MG63 (cell line): ENCODE data around the gene PTPRM. TPM values are rescaled to one million over a fixed set of nuclear protein-coding genes. Genes with fewer than 3 reads are reported as not detected.

Source experiments
- DNase-seq: peaks from one replicate; pipeline ENCODE4 v3.0.0-alpha.2; 2020
- H3K27me3 ChIP-seq: fragments of 250-450 bp; sonication (Bioruptor Pico); 2 replicates; pipeline ENCODE4 v1.5.1; 2020; ENCODE audit warnings: mild to moderate bottlenecking, moderate library complexity
- H3K36me3 ChIP-seq: fragments of 250-450 bp; sonication (Bioruptor Pico); 2 replicates; pipeline ENCODE4 v1.5.1; 2020; ENCODE audit warnings: mild to moderate bottlenecking, moderate library complexity
- H3K4me3 ChIP-seq: fragments of 250-450 bp; sonication (Bioruptor Pico); 2 replicates; pipeline ENCODE4 v1.5.1; 2020; ENCODE audit warnings: mild to moderate bottlenecking, moderate library complexity
- H3K9me3 ChIP-seq: fragments of 250-450 bp; sonication (Bioruptor Pico); 2 replicates; pipeline ENCODE4 v1.5.1; 2020; ENCODE audit warnings: mild to moderate bottlenecking, moderate library complexity
- total RNA-seq: library from RNA; depleted of rRNA; stranded (reverse); fragments of >200 nt; shearing (Covaris generic); gene quantifications from 2 replicates; pipeline ENCODE4 v1.2.3, GENCODE V29; 2014; ENCODE audit warnings: low replicate concordance

Gene PTPRM
- total RNA-seq, 1 experiment from 2014 or later: 13.2 TPM

DNA sequence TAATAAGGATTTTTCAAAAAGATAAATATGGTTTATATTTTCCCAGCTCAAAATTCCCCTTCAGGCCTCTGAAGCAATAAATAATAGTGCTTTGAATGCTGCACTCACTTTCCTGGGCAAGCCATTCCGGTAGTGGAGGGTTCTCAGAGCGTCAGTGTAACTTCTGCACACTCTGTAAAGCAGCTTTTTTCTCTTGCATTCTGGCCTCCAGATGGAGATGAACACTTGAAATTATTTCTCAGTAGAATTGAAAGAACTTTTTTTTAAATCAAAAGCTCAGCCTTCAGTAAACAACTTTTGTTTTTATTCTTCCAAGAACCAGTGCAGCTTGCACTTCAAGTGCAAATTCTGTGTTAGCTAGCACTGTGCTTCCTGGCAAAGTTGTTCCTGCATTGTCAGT lies 761.0 kb downstream of the PTPRM start:
- DNase-seq: no peak
- Histone ChIP-seq H3K36me3 (no peaks in the 10 kb centered on the region), H3K27me3 (no peaks in the 10 kb centered on the region), H3K9me3 (no peaks in the 10 kb centered on the region), H3K4me3 (no peak overlapping the region)

DNA sequence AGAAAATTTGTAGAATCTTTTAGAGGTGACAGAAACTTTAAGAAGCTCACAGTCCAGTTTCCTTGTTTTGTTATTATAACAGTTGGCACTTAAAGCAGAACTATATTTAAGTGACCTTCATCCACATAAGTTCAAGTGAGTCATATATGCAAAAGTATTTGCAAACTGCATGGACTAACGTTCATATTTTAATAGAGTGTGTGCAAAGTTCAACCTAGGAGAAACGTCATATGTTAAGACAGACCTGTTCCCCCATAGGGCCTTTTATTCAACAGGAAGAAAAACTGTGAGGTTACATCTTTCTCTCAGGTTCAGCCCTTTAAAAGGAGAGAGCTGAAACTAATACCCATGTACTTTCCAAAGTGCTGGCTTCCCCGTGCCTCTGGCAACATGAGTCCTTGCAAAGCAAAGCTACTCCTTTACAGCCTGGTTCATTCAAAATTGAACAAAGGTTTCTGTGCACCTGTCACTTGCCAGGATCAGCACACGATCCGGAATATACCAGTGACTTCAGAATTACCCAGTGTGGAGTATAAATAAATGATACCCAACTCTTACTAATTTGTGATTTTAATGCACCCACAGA lies 762.2 kb downstream of the PTPRM start:
- DNase-seq: no peak
- H3K9me3 ChIP-seq: no peaks in the 10 kb centered on the region
- no peaks in the 10 kb centered on the region for H3K27me3 ChIP-seq
- H3K36me3 ChIP-seq: no peaks in the 10 kb centered on the region
- H3K4me3 ChIP-seq: no peak overlapping the region

GRCh38 chr18:8330575-8330974 lies 763.5 kb downstream of the PTPRM start:
- Histone ChIP-seq H3K4me3 (no peak overlapping the region), H3K9me3 (no peaks in the 10 kb centered on the region), H3K36me3 (no peaks in the 10 kb centered on the region), H3K27me3 (no peaks in the 10 kb centered on the region)
- no peak for DNase-seq

GRCh38 chr18:8332286-8332685 lies 765.2 kb downstream of the PTPRM start:
- H3K9me3 ChIP-seq: no peaks in the 10 kb centered on the region
- no peak for DNase-seq

GRCh38 chr18:8333961-8334360 lies 766.8 kb downstream of the PTPRM start:
- no peaks in the 10 kb centered on the region for H3K36me3 ChIP-seq
- no peaks in the 10 kb centered on the region for H3K9me3 ChIP-seq
- no peak overlapping the region for H3K4me3 ChIP-seq
- DNase-seq: no peak
- no peaks in the 10 kb centered on the region for H3K27me3 ChIP-seq

More at GRCh38 chr18:8332286-8332685, 765.2 kb downstream of the PTPRM start:
- Histone ChIP-seq H3K4me3 (no peak overlapping the region), H3K27me3 (no peaks in the 10 kb centered on the region), H3K36me3 (no peaks in the 10 kb centered on the region)

- no peaks in the 10 kb centered on the region for H3K36me3 ChIP-seq
- no peaks in the 10 kb centered on the region for H3K9me3 ChIP-seq
- no peaks in the 10 kb centered on the region for H3K27me3 ChIP-seq
- H3K4me3 ChIP-seq: no peak overlapping the region
- DNase-seq: no peak
Measured at GRCh38 chr18:8337211-8337610, 770.1 kb downstream of the PTPRM start.

DNA sequence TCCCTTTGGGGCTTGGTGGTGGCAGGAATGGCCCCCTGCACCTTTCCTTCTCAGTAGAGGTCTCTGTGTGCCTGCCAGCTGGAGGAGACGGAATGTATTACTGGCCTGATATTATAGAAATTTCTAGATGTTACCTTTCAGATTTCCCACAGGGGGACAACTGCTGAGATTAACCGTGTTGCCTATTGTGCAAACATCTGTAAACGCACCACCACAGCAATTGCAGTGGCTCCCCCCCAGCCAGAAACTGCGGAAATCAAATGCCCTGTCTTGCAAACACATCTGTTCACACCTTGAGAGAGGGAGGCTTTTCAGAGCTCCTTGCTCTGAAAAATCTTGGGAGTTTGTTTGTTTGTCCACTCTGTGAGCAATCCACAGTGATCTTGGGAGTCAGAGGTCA lies 772.1 kb downstream of the PTPRM start:
- no peak overlapping the region for H3K4me3 ChIP-seq

GRCh38 chr18:8339952-8340351 lies 772.8 kb downstream of the PTPRM start:
- no peaks in the 10 kb centered on the region for H3K36me3 ChIP-seq
- no peaks in the 10 kb centered on the region for H3K27me3 ChIP-seq
- DNase-seq: no peak
- no peaks in the 10 kb centered on the region for H3K9me3 ChIP-seq
- H3K4me3 ChIP-seq: no peak overlapping the region

More for the DNA sequence above, 772.1 kb downstream of the PTPRM start:
- no peak for DNase-seq
- Histone ChIP-seq H3K36me3 (no peaks in the 10 kb centered on the region), H3K9me3 (no peaks in the 10 kb centered on the region), H3K27me3 (no peaks in the 10 kb centered on the region)

DNA sequence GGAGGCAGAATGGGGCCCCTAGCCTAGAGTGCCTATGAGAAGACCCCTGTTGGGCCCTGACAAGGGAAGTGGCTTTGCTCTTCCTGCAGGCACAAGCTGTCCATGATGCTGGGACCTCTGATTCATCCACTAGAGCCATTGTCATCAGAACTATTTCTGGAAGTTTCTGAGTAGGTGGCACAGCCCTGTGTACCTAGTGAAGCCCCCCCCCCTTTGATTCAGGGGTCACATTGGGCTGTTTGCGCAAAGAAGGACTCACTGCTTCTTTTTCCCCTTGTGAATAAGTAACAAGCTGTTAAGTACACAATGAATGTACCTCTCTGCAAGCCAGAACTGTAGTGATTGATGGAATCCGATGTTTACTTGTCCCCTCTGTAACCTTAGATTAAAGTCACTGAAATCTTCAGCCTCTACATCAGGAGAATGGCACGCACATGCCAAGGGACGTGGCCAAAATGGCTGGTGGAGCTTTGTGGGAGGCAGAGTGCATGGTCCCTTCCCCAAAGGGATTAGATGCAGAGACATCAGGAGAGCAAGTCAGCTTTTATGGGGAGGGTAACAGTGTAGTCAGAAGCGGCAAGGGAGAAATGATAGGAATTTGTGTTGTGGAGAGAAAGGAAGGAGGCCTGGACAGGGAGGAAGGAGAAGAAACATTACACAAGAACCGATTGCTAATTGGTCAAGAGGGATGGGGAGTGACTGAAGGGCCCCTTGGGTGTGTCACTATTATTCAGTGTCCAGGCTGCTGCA lies 774.5 kb downstream of the PTPRM start:
- Histone ChIP-seq H3K9me3 (no peaks in the 10 kb centered on the region), H3K36me3 (no peaks in the 10 kb centered on the region), H3K27me3 (no peaks in the 10 kb centered on the region), H3K4me3 (no peak overlapping the region)
- no peak for DNase-seq

- Histone ChIP-seq H3K9me3 (no peaks in the 10 kb centered on the region), H3K4me3 (no peak overlapping the region), H3K27me3 (no peaks in the 10 kb centered on the region), H3K36me3 (no peaks in the 10 kb centered on the region)
- no peak for DNase-seq
Measured at GRCh38 chr18:8348051-8348720, 781.1 kb downstream of the PTPRM start.

GRCh38 chr18:8349608-8350323 lies 782.6 kb downstream of the PTPRM start:
- H3K27me3 ChIP-seq: no peaks in the 10 kb centered on the region

DNA sequence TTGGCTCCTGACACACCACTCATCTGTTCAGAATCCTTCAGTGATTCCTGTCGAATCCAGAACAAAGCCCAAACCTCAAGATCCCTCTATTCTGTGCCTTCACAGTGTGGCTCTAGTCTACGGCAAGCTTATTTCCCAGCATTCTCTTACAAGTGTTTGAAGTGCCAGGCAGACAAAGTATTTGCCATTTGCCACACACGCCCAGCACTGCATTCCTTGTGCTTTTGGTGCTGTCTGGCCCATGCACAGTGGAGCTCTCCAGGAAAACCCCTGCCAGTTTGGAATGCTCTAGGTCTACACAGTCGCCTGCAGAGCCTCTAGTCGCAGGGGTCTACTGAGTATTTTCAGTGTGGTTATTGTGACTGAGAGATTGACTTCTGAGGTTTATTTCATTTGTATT lies 783.5 kb downstream of the PTPRM start:
- DNase-seq: no peak
- no peaks in the 10 kb centered on the region for H3K9me3 ChIP-seq
- no peak overlapping the region for H3K4me3 ChIP-seq
- no peaks in the 10 kb centered on the region for H3K36me3 ChIP-seq
- no peaks in the 10 kb centered on the region for H3K27me3 ChIP-seq

More at GRCh38 chr18:8349608-8350323, 782.6 kb downstream of the PTPRM start:
- Histone ChIP-seq H3K36me3 (no peaks in the 10 kb centered on the region), H3K9me3 (no peaks in the 10 kb centered on the region), H3K4me3 (no peak overlapping the region)
- DNase-seq: no peak

- Histone ChIP-seq H3K36me3 (no peaks in the 10 kb centered on the region), H3K9me3 (no peaks in the 10 kb centered on the region), H3K27me3 (no peaks in the 10 kb centered on the region), H3K4me3 (no peak overlapping the region)
- no peak for DNase-seq
Measured at GRCh38 chr18:8351161-8351560, 784.0 kb downstream of the PTPRM start.

DNA sequence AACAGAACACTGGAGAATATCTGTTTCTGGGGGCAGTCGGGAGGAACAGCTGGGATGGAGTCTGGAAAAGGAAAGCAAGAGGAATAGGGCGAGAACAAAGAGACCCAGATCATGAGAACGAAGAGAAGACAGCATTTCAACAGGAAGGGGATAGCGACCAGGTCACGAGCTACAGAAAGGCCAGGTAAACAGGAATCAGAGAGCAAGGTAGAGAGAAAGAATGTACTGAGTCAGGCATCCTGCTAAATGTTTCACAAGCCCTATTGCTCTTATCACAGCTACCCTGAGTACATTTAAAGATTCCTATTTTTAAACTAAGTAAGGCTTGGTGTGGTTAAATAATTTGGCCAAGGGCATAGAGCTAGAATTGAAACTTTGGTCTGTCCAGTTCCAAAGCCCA lies 787.2 kb downstream of the PTPRM start:
- Histone ChIP-seq H3K27me3 (no peaks in the 10 kb centered on the region), H3K9me3 (no peaks in the 10 kb centered on the region), H3K36me3 (no peaks in the 10 kb centered on the region), H3K4me3 (no peak overlapping the region)
- DNase-seq: no peak

DNA sequence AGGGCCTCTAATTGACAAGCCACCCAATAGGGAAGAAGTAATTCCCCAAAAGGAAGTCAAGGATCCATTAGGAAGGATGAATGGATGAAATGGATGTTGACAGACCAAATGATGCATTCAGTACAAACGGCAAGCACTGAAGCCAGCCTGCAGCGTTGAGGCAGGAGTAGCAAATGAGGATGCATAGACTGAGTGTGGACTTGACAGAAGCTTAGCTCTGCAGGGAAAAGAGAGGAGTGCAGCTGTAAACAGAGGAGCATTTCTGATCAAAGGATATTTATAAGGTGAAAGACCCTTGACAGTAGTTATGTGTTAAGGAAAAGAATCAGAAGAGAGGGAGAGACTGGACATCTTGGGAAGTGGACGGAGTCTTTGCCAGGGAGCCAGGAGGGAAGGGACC lies 788.9 kb downstream of the PTPRM start:
- DNase-seq: no peak
- no peaks in the 10 kb centered on the region for H3K9me3 ChIP-seq
- no peak overlapping the region for H3K4me3 ChIP-seq
- no peaks in the 10 kb centered on the region for H3K36me3 ChIP-seq
- no peaks in the 10 kb centered on the region for H3K27me3 ChIP-seq

- Histone ChIP-seq H3K27me3 (no peaks in the 10 kb centered on the region), H3K4me3 (no peak overlapping the region), H3K9me3 (no peaks in the 10 kb centered on the region), H3K36me3 (no peaks in the 10 kb centered on the region)
- no peak for DNase-seq
Measured at GRCh38 chr18:8357320-8357719, 790.2 kb downstream of the PTPRM start.
